Lower lobe of right lung (tissue), 2 donors: ENCODE results near the gene KCNJ15. TPM values are rescaled to one million over a fixed set of nuclear protein-coding genes. Genes with fewer than 3 reads are reported as not detected.

Experiments used
- ATAC-seq, 2 donors: fragments of 200-7000 bp; cut with Tn5 transposase; one replicate each; pipeline ENCODE4 v1.9.1; 2020 to 2022; ENCODE audit warnings: mild to moderate bottlenecking in 2 of 2, moderate library complexity in 2 of 2
- DNase-seq: peaks from one replicate; pipeline ENCODE4 v3.0.0-alpha.2; 2020
- H3K27ac ChIP-seq: fragments of 200-600 bp; one replicate; pipeline ENCODE4 v1.8.0; 2022
- H3K27me3 ChIP-seq: fragments of 200-600 bp; one replicate; pipeline ENCODE4 v1.8.0; 2022; ENCODE audit warnings: low read depth
- H3K36me3 ChIP-seq: fragments of 200-600 bp; one replicate; pipeline ENCODE4 v1.8.0; 2022; ENCODE audit warnings: mild to moderate bottlenecking
- H3K4me1 ChIP-seq: fragments of 200-600 bp; one replicate; pipeline ENCODE4 v1.8.0; 2022
- H3K4me3 ChIP-seq: fragments of 200-600 bp; one replicate; pipeline ENCODE4 v1.8.0; 2022; ENCODE audit warnings: mild to moderate bottlenecking
- H3K9me3 ChIP-seq: fragments of 200-600 bp; one replicate; pipeline ENCODE4 v1.8.0; 2022
- CTCF ChIP-seq: fragments of 200-600 bp; IDR thresholded peaks from one replicate; pipeline ENCODE4 v1.8.0; 2022; ENCODE audit warnings: antibody characterized with exemption, mild to moderate bottlenecking
- intact Hi-C: fragments of 100-400 bp; cut with DNase I; formaldehyde crosslinking; loops from one replicate; pipeline ENCODE4 v1.11.0; 2022
- total RNA-seq: library from RNA; stranded (reverse); fragmentation: NEBNext Ultra II Directional; extraction: Animal tissue kit (Norgen Biotek cat#: 25700); gene quantifications from one replicate; pipeline ENCODE4 v1.2.1, GENCODE V29; 2021
- donor health status: DM: no; HTN: yes; CAD: no; lungs with severe emphysema.

Gene KCNJ15
- total RNA-seq, 1 donor from 2014 or later: 62.7 TPM

DNA sequence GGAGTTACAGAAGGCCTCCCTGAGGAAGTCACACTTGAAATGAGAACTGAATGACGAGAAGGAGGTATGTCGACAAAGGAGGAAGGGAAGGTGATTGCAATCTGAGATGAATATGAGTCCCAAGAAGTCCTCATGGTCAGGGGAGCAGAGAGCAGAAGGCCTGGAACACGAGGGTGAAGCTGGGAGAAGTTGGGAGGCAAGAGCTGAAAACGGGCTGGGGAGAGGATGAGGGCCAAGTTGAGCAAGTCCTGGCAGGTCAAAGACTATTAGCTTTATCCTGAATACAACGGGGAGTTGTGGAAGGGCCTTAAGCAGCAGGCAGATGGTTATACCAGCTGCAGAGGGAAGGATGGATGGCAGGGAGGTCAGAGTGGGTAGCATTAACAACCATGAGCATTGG is 89.5 kb downstream of the KCNJ15 start:
- no peak for ATAC-seq
- H3K9me3 ChIP-seq: no peaks in the 10 kb centered on the region
- DNase-seq: no peak
- H3K4me3 ChIP-seq: no peak overlapping the region
- no peak overlapping the region for H3K27ac ChIP-seq
- TF ChIP-seq CTCF: no peak
- no peaks in the 10 kb centered on the region for H3K27me3 ChIP-seq
- peaks cover 29% of the 10 kb centered on the region for H3K4me1 ChIP-seq
- intact Hi-C loops: loop anchor here (5.0 kb wide), 1 partner anchor 124 kb away; no protein-coding TSS in a partner anchor
- H3K36me3 ChIP-seq: no peaks in the 10 kb centered on the region

- no peak for TF ChIP-seq CTCF
- no peaks in the 10 kb centered on the region for H3K27me3 ChIP-seq
- H3K36me3 ChIP-seq: no peaks in the 10 kb centered on the region
- H3K27ac ChIP-seq: peak overlapping the region; percentile 15
- DNase-seq: no peak
- H3K4me3 ChIP-seq: no peak overlapping the region
- H3K9me3 ChIP-seq: no peaks in the 10 kb centered on the region
- H3K4me1 ChIP-seq: peaks cover 30% of the 10 kb centered on the region
- peak; percentile 13 to 32 for ATAC-seq
- intact Hi-C loops: loop anchor here (5.0 kb wide), 1 partner anchor 127 kb away; no protein-coding TSS in a partner anchor
Observed at GRCh38 chr21:38349111-38349746, 92.4 kb downstream of the KCNJ15 start.

DNA sequence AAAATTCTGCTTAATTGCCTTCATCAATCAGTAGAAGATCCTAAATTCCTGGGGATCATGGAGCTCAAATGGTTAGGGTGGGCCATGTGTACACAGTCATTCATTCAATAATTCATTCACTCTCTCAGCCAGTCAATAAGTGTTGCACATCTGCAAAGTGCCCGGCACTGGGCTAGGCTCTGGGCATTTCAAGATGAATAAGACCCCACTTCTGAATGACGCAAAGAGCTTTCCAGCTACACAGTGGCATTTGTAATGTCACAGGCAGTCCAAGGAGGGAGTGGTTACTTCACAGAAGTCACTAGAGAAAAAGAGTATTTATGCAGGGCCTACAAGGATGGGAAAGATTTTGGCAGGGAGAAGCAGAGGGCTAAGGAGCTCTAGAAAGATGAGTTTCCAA is 93.2 kb downstream of the KCNJ15 start:
- DNase-seq (no peak), ATAC-seq (no peak)
- Histone ChIP-seq H3K36me3 (no peaks in the 10 kb centered on the region), H3K27me3 (no peaks in the 10 kb centered on the region), H3K4me3 (no peak overlapping the region), H3K27ac (peak overlapping the region; percentile 24), H3K9me3 (no peaks in the 10 kb centered on the region), H3K4me1 (peaks cover 26% of the 10 kb centered on the region)
- no peak for TF ChIP-seq CTCF
- intact Hi-C loops: loop anchor here (5.0 kb wide), 2 partner anchors 128 to 183 kb away; no protein-coding TSS in a partner anchor

GRCh38 chr21:38350684-38351083 is 93.9 kb downstream of the KCNJ15 start:
- no peak overlapping the region for H3K4me3 ChIP-seq
- DNase-seq: peak; percentile 59
- H3K9me3 ChIP-seq: no peaks in the 10 kb centered on the region
- intact Hi-C loops: loop anchor here (5.0 kb wide), 1 partner anchor 183 kb away; no protein-coding TSS in a partner anchor
- no peaks in the 10 kb centered on the region for H3K36me3 ChIP-seq
- H3K4me1 ChIP-seq: peaks cover 27% of the 10 kb centered on the region
- H3K27me3 ChIP-seq: no peaks in the 10 kb centered on the region
- H3K27ac ChIP-seq: peak overlapping the region; percentile 66
- peak; percentile 35 to 65 for ATAC-seq
- no peak for TF ChIP-seq CTCF

- H3K36me3 ChIP-seq: no peaks in the 10 kb centered on the region
- TF ChIP-seq CTCF: no peak
- peaks cover 32% of the 10 kb centered on the region for H3K4me1 ChIP-seq
- ATAC-seq (no peak), DNase-seq (no peak)
- no peaks in the 10 kb centered on the region for H3K9me3 ChIP-seq
- intact Hi-C loops: loop anchor here (5.0 kb wide), 1 partner anchor 184 kb away; no protein-coding TSS in a partner anchor
- no peaks in the 10 kb centered on the region for H3K27me3 ChIP-seq
- peak overlapping the region; percentile 66 for H3K27ac ChIP-seq
- H3K4me3 ChIP-seq: no peak overlapping the region
Observed at GRCh38 chr21:38351176-38351959, 94.6 kb downstream of the KCNJ15 start.
